ENCODE results near the gene BMP8B.

Gene BMP8B

GRCh38 chr1:39735731-39736130 is 52.9 kb downstream of the BMP8B start:
- Histone ChIP-seq H3K27ac (ENCODE audit: low read length) (no peak overlapping the region), H3K27me3 (ENCODE audit: control insufficient read depth in 1 of 2, insufficient read depth in 2 of 2, low read length in 2 of 2) (no peaks in the 10 kb centered on the region), H3K36me3 (ENCODE audit: control insufficient read depth in 2 of 2, insufficient read depth in 2 of 2, low read length in 2 of 2) (peaks cover 0 to 1% of the 10 kb centered on the region in 2 donors), H3K4me3 (ENCODE audit: low read length in 2 of 2) (no peak overlapping the region), H3K4me1 (ENCODE audit: control insufficient read depth, insufficient read depth, low read length) (peaks cover 27% of the 10 kb centered on the region), H3K9me3 (ENCODE audit: control insufficient read depth in 2 of 2, low read length in 2 of 2) (no peaks in the 10 kb centered on the region), H3K9ac (ENCODE audit: low read length in 2 of 2) (no peak overlapping the region)

GRCh38 chr1:39733161-39733560 is 55.5 kb downstream of the BMP8B start:
- Histone ChIP-seq H3K27me3 (ENCODE audit: control insufficient read depth in 1 of 2, insufficient read depth in 2 of 2, low read length in 2 of 2) (peaks cover 5 to 7% of the 10 kb centered on the region in 2 donors), H3K36me3 (ENCODE audit: control insufficient read depth in 2 of 2, insufficient read depth in 2 of 2, low read length in 2 of 2) (no peaks in the 10 kb centered on the region), H3K9ac (ENCODE audit: low read length in 2 of 2) (no peak overlapping the region), H3K4me1 (ENCODE audit: control insufficient read depth, insufficient read depth, low read length) (peaks cover 14% of the 10 kb centered on the region), H3K4me3 (ENCODE audit: low read length in 2 of 2) (no peak overlapping the region), H3K27ac (ENCODE audit: low read length) (no peak overlapping the region), H3K9me3 (ENCODE audit: control insufficient read depth in 2 of 2, low read length in 2 of 2) (no peaks in the 10 kb centered on the region)

- Histone ChIP-seq H3K27me3 (ENCODE audit: control insufficient read depth in 1 of 2, insufficient read depth in 2 of 2, low read length in 2 of 2) (peaks cover 9 to 10% of the 10 kb centered on the region in 2 donors), H3K4me3 (ENCODE audit: low read length in 2 of 2) (no peak overlapping the region), H3K9ac (ENCODE audit: low read length in 2 of 2) (no peak overlapping the region), H3K36me3 (ENCODE audit: control insufficient read depth in 2 of 2, insufficient read depth in 2 of 2, low read length in 2 of 2) (no peaks in the 10 kb centered on the region), H3K4me1 (ENCODE audit: control insufficient read depth, insufficient read depth, low read length) (peaks cover 14% of the 10 kb centered on the region), H3K9me3 (ENCODE audit: control insufficient read depth in 2 of 2, low read length in 2 of 2) (no peaks in the 10 kb centered on the region), H3K27ac (ENCODE audit: low read length) (no peak overlapping the region)
Measured at GRCh38 chr1:39732730-39733129, 55.9 kb downstream of the BMP8B start.

- H3K27me3 ChIP-seq (ENCODE audit: control insufficient read depth in 1 of 2, insufficient read depth in 2 of 2, low read length in 2 of 2), result peaks cover 10 to 13% of the 10 kb centered on the region in 2 donors
- H3K27ac ChIP-seq (ENCODE audit: low read length), result no peak overlapping the region
- H3K4me3 ChIP-seq (ENCODE audit: low read length in 2 of 2), result no peak overlapping the region
- no peaks in the 10 kb centered on the region for H3K36me3 ChIP-seq (ENCODE audit: control insufficient read depth in 2 of 2, insufficient read depth in 2 of 2, low read length in 2 of 2)
- peaks cover 14% of the 10 kb centered on the region for H3K4me1 ChIP-seq (ENCODE audit: control insufficient read depth, insufficient read depth, low read length)
- no peak overlapping the region for H3K9ac ChIP-seq (ENCODE audit: low read length in 2 of 2)
- H3K9me3 ChIP-seq (ENCODE audit: control insufficient read depth in 2 of 2, low read length in 2 of 2), result no peaks in the 10 kb centered on the region
Measured at GRCh38 chr1:39729842-39730241, 58.8 kb downstream of the BMP8B start.

DNA sequence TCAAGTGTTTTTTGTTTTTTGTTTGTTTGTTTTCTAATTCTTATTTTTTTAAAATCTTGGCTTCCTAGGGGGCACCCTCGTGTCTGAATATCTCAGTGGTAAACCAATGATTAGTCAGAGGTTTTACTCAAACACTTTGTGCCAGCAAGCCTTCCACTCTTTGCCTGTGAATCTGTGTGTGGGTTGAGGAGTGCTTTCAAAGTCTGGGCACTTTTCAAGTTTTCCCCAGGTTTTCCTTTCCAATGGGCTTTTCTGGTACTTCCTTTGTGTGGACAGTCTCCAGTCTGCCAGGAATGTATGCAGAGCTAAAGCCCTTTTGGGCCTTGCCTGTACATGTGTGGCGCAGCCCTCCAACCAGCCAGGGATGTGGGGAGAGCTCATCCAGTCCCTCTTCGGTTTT is 59.6 kb downstream of the BMP8B start:
- no peak overlapping the region for H3K9ac ChIP-seq (ENCODE audit: low read length in 2 of 2)
- no peak overlapping the region for H3K27ac ChIP-seq (ENCODE audit: low read length)
- no peaks in the 10 kb centered on the region for H3K36me3 ChIP-seq (ENCODE audit: control insufficient read depth in 2 of 2, insufficient read depth in 2 of 2, low read length in 2 of 2)
- no peaks in the 10 kb centered on the region for H3K9me3 ChIP-seq (ENCODE audit: control insufficient read depth in 2 of 2, low read length in 2 of 2)
- peaks cover 14% of the 10 kb centered on the region for H3K4me1 ChIP-seq (ENCODE audit: control insufficient read depth, insufficient read depth, low read length)
- no peak overlapping the region for H3K4me3 ChIP-seq (ENCODE audit: low read length in 2 of 2)
- peaks cover 10 to 13% of the 10 kb centered on the region in 2 donors for H3K27me3 ChIP-seq (ENCODE audit: control insufficient read depth in 1 of 2, insufficient read depth in 2 of 2, low read length in 2 of 2)

DNA sequence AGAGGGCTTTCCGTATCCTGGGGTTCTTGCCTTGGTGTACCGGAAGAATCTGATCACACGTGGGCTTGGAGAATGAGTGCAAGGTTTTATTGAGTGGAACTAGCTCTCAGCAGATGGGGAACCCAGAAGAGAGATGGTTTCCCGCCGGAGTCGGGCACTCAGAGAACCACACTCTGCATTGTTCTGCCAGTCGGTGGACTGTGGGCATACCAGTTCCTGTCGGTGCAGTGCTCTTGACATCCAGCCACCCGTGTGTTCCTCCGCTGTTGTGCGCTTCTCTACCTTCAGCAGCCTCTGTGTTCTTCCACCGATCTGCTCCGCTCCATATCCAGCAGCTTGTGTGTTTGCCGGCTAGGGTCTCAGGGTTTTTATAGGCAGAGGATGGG is 60.7 kb downstream of the BMP8B start:
- Histone ChIP-seq H3K4me1 (ENCODE audit: control insufficient read depth, insufficient read depth, low read length) (peaks cover 3% of the 10 kb centered on the region), H3K4me3 (ENCODE audit: low read length in 2 of 2) (no peak overlapping the region), H3K36me3 (ENCODE audit: control insufficient read depth in 2 of 2, insufficient read depth in 2 of 2, low read length in 2 of 2) (no peaks in the 10 kb centered on the region), H3K9me3 (ENCODE audit: control insufficient read depth in 2 of 2, low read length in 2 of 2) (no peaks in the 10 kb centered on the region), H3K27me3 (ENCODE audit: control insufficient read depth in 1 of 2, insufficient read depth in 2 of 2, low read length in 2 of 2) (peaks cover 10 to 13% of the 10 kb centered on the region in 2 donors), H3K27ac (ENCODE audit: low read length) (no peak overlapping the region), H3K9ac (ENCODE audit: low read length in 2 of 2) (no peak overlapping the region)

DNA sequence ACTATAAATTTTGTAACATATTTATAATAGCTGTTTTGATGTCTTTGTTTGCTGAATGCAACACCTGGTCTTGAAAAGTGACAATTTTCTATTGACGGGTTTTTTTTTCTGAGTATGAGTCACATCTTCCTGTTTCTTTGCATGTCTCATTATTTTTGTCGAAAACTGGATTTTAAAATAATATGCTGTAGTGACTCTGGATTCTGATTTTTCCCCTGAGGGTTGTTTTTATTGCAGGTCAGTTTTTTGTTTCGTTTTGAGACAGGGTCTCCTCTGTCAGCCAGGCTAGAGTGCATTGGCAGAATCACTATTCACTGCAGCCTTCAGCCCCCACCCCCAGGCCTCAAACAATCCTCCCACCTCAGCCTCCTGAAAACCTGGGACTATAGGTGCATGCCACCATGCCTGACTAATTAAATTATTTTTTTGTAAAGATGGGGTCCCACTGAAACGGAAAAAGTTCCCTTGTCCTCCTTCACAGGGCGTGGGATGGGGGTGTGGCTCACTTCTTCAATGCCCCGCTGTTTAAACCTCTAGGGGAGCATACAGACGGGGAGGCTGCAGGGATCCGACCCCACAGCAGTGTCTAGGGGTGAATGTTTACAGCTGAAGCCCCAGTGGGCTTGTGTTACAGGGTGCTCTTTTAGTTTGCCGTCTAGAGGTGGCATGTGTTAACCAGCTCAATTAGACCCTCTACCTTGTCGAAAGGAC is 61.3 kb downstream of the BMP8B start:
- peaks cover 10 to 13% of the 10 kb centered on the region in 2 donors for H3K27me3 ChIP-seq (ENCODE audit: control insufficient read depth in 1 of 2, insufficient read depth in 2 of 2, low read length in 2 of 2)
- H3K4me3 ChIP-seq (ENCODE audit: low read length in 2 of 2), result no peak overlapping the region
- H3K9ac ChIP-seq (ENCODE audit: low read length in 2 of 2), result no peak overlapping the region
- H3K4me1 ChIP-seq (ENCODE audit: control insufficient read depth, insufficient read depth, low read length), result no peaks in the 10 kb centered on the region
- H3K9me3 ChIP-seq (ENCODE audit: control insufficient read depth in 2 of 2, low read length in 2 of 2), result no peaks in the 10 kb centered on the region
- no peak overlapping the region for H3K27ac ChIP-seq (ENCODE audit: low read length)
- no peaks in the 10 kb centered on the region for H3K36me3 ChIP-seq (ENCODE audit: control insufficient read depth in 2 of 2, insufficient read depth in 2 of 2, low read length in 2 of 2)

GRCh38 chr1:39726600-39726999 is 62.1 kb downstream of the BMP8B start:
- no peaks in the 10 kb centered on the region for H3K4me1 ChIP-seq (ENCODE audit: control insufficient read depth, insufficient read depth, low read length)
- peaks cover 10 to 13% of the 10 kb centered on the region in 2 donors for H3K27me3 ChIP-seq (ENCODE audit: control insufficient read depth in 1 of 2, insufficient read depth in 2 of 2, low read length in 2 of 2)
- no peaks in the 10 kb centered on the region for H3K9me3 ChIP-seq (ENCODE audit: control insufficient read depth in 2 of 2, low read length in 2 of 2)
- H3K4me3 ChIP-seq (ENCODE audit: low read length in 2 of 2), result no peak overlapping the region
- H3K9ac ChIP-seq (ENCODE audit: low read length in 2 of 2), result no peak overlapping the region
- H3K36me3 ChIP-seq (ENCODE audit: control insufficient read depth in 2 of 2, insufficient read depth in 2 of 2, low read length in 2 of 2), result no peaks in the 10 kb centered on the region
- H3K27ac ChIP-seq (ENCODE audit: low read length), result no peak overlapping the region

- Histone ChIP-seq H3K4me3 (ENCODE audit: low read length in 2 of 2) (no peak overlapping the region), H3K36me3 (ENCODE audit: control insufficient read depth in 2 of 2, insufficient read depth in 2 of 2, low read length in 2 of 2) (no peaks in the 10 kb centered on the region), H3K27ac (ENCODE audit: low read length) (no peak overlapping the region), H3K9ac (ENCODE audit: low read length in 2 of 2) (no peak overlapping the region), H3K27me3 (ENCODE audit: control insufficient read depth in 1 of 2, insufficient read depth in 2 of 2, low read length in 2 of 2) (peaks cover 0 to 2% of the 10 kb centered on the region in 2 donors), H3K4me1 (ENCODE audit: control insufficient read depth, insufficient read depth, low read length) (no peaks in the 10 kb centered on the region), H3K9me3 (ENCODE audit: control insufficient read depth in 2 of 2, low read length in 2 of 2) (no peaks in the 10 kb centered on the region)
Measured at GRCh38 chr1:39722495-39722894, 66.2 kb downstream of the BMP8B start.

DNA sequence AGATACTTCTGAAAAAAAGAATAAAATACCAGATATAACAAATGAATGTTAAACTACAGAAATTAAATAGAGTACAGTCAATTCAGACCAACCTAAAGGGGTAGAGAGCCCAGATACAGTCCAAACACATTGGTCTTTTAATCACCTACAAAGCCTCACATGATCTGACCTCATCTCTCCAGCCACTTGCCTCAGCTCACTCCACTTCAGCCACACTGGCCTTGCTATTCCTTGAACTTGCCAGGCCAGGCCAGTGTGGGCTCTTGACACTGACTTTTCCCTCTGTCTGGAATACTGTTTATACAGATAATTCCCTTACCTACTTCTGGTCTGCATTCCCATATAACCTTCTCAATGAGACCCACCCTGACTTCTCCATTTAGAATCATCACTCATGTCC is 67.0 kb downstream of the BMP8B start:
- Histone ChIP-seq H3K4me3 (ENCODE audit: low read length in 2 of 2) (no peak overlapping the region), H3K27me3 (ENCODE audit: control insufficient read depth in 1 of 2, insufficient read depth in 2 of 2, low read length in 2 of 2) (peaks cover 0 to 4% of the 10 kb centered on the region in 2 donors), H3K9me3 (ENCODE audit: control insufficient read depth in 2 of 2, low read length in 2 of 2) (no peaks in the 10 kb centered on the region), H3K4me1 (ENCODE audit: control insufficient read depth, insufficient read depth, low read length) (no peaks in the 10 kb centered on the region), H3K27ac (ENCODE audit: low read length) (no peak overlapping the region), H3K9ac (ENCODE audit: low read length in 2 of 2) (no peak overlapping the region), H3K36me3 (ENCODE audit: control insufficient read depth in 2 of 2, insufficient read depth in 2 of 2, low read length in 2 of 2) (no peaks in the 10 kb centered on the region)
